Hypothalamus (tissue), 51 donors: Measurements from ENCODE around the gene TRAPPC3L.

Experiments
- DNase-seq, 51 donors: peaks; one replicate each; lab custom pipeline; 2025; lab: John Stamatoyannopoulos, UW

The TRAPPC3L gene

DNA sequence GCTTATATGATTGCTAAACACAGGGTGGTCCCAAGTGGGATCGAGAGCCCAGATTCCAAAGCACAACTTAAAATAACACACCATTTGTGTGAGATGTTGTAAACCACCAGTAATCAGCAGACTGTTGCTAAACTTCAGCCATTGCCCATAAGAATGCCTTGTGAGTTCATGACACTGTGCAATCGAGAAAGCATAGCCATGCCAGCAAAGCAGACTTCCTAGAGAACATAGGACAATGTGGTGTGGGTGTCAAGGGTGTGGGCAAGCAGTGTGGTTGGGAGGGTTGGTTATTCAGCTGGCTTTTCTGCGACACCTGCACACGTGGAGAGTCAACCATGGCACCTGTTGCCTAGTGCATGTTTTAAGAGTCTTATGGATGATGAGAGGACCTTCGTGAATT is 100.4 kb downstream of the TRAPPC3L start:
- no peak for DNase-seq
